Brain pericyte (primary cell): Measurements from ENCODE around the gene DHFR2.
"Not testable (repeated sequence)": the region's sequence is repeated elsewhere in the genome, so short reads cannot be mapped to it uniquely, and the experiment has no call there.

Source experiments
- DNase-seq: peaks from one replicate; pipeline ENCODE4 v3.0.0-alpha.2; 2012; ENCODE audit warnings: low read depth, low spot score

Gene DHFR2

DNA sequence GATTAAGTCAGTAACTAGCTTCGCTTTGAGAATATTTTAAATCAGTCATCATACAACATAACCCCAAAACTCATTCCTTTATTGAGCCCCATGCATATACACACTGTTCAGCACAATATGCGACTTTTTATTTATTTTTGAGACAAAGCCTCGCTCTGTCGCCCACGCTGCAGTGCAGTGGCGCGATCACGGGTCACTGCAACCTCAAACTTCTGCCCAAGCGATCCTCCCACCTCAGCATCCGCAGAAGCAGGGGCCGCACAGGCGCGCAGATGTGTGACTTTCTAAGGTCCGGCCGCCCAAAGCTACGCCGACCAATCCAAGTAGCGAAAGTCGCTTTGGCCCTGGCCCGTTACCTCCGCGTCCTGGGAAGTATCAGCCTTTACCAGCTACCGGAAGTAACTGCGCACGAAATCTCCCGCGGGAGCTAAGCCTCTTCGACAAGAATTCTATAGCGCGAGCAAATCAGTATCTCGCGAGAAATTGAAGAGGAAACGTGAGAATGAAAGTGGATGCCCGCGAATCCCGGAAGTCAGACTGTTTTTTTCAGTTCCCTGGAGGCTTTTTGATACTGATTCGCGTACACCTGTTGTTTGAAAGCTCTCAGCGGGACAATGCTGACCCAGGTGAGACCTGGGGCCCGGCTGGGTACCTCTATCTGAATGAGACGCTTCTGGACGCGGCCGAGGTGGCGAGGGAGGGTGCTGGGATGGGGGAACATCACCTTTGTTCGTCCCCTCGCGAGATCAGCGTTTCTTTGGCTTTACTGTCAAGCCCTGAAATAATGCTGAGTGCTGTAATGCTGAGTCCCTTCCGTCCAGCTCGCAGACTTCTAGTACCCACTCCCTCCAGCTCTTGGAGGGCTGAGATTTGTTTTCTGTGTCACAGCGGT is at the start of gene DHFR2, which contains the start of gene NSUN3:
TSS of gene DHFR2 (minus strand) at position 404 of the 892 bp plus-strand sequence. CDS start 1,405 bp downstream, outside the sequence.
TSS of gene NSUN3 (plus strand) at position 549 of the 892 bp plus-strand sequence. CDS start at position 615, 66 bp downstream.
- DNase-seq: peak; percentile 83

DNA sequence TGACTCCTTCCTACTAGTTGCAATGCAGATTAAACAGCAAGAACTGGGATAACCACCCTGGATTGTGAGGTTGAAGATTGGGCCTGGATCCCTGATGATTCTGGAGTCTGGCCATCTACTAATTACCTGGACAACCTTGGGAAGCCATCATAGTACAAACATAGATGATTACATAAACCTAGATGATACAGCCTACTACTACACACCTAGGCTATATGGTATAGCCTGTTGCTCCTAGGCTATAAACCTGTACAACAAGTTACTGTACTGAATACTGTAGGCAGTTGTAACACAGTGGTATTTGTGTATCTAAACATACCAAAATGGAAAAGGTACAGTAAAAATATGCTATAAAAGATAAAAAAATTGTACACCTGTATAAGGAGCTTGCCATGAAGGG is 48.1 kb upstream of the DHFR2 start:
- DNase-seq: no peak

DNA sequence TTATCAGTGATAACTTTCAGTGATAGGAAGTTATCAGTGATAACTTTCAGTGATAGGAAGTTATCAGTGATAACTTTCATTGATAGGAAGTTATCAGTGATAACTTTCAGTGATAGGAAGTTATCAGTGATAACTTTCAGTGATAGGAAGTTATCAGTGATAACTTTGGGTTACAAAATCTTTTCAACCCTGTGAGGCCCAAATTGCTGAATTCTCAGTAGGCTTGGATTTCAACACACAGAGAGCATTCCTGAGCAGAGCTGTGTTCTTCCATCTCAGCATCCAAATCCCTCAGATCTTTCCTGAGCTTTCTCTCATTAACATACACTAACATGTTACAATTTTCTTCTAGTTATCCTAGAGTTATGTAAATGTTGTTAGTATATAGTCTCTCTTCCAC is 47.5 kb upstream of the DHFR2 start:
- DNase-seq: not testable (repeated sequence)

GRCh38 chr3:94106268-94106667 is 43.6 kb upstream of the DHFR2 start:
- no peak for DNase-seq

DNA sequence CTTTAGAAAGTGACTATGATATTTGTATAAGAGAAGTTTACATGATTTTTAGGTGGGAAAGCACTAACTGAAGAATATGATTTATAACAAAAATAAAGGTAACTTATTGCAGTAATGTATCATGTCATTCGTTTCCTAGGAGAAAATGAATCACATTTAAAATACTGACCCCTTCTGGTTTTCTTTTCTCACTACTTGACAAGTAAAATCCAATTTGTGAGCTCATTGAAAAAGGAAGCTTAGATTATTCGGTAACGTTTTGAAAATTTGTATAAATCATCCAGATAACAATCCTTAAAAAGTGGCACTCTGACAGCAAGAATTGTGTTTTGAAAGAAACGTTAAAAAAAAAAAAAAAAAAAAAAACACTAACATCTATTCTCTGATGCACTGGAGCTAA is 39.1 kb upstream of the DHFR2 start:
- no peak for DNase-seq

DNA sequence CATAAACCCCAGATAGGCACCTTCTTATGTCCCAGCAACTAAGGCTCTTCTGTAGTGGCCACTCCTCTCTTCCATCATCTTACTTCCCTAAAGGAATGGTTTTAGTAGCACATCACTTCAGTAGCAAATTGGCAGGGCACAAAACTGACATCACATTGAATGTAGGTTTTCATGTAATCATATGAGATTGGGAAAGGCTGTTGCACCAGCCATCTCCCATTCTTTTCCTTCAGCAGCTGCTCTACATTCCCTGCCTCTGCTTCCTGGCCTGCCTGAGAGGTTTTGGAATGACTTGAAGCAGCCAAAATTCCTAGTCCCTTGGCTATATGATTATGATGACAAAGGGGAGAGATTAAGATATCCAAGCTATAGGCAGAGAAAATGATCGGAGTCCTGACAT is 36.6 kb upstream of the DHFR2 start:
- DNase-seq: no peak

DNA sequence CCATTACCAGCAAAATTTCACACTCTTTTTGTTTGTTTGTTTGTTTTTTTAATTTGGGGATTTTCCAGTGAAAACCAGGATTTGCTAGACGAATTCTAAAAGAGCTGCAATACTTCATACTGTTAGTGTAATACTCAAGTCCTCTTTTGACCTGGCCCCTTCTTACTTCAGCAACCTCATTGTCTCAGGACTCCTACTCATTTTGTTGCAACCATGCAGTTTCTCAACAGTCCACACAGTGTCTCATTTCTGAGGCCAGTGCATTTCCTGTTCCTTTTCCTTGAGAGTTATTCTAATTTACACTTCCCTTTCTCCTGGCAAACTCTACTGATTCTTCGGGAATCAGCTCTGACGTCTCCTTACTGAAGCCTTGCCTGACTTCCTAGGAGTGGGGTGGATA is 35.7 kb upstream of the DHFR2 start:
- DNase-seq: no peak

DNA sequence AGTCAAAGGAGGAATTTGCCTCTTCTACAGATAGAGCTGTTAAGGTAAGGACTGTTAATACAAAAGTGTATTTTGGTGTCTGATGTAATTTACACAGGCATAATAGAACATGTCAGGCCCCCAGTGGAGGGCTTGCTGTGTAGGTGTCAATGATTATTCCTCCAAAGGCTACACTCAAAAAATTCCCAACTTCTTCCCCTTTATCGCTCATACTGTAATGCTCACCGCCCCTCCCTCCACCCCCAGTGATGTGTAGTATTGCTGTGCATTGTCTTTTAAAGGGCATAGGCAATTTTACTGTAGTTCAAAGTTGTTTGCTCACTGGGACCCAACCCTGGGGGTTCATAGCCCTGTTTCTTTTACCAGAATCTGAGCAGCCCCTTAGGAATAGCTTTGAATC is 32.4 kb upstream of the DHFR2 start:
- no peak for DNase-seq

- no peak for DNase-seq
Measured at GRCh38 chr3:94093151-94093550, 30.4 kb upstream of the DHFR2 start.

GRCh38 chr3:94092086-94092485 is 29.4 kb upstream of the DHFR2 start:
- no peak for DNase-seq

DNA sequence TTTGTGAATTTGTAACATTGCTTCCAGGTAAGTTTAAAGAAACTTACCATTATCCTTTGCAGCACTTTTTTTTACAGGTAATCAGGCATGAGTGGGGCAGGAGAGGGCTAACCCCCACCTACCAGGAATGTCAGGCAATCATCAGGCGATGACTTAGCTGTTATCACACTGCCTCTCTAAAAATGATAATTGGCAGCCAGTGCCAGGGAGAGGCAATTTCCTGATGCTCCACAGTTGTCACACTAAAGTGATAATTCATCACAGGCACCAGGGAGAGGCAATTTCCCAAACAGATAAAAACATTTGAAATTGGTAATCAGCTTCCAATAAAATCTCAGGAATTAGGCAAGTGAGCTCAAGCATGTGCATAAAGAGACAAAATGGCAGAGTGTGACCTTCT is 26.4 kb upstream of the DHFR2 start:
- no peak for DNase-seq

- DNase-seq: no peak
Measured at GRCh38 chr3:94083261-94083660, 20.5 kb upstream of the DHFR2 start.

DNA sequence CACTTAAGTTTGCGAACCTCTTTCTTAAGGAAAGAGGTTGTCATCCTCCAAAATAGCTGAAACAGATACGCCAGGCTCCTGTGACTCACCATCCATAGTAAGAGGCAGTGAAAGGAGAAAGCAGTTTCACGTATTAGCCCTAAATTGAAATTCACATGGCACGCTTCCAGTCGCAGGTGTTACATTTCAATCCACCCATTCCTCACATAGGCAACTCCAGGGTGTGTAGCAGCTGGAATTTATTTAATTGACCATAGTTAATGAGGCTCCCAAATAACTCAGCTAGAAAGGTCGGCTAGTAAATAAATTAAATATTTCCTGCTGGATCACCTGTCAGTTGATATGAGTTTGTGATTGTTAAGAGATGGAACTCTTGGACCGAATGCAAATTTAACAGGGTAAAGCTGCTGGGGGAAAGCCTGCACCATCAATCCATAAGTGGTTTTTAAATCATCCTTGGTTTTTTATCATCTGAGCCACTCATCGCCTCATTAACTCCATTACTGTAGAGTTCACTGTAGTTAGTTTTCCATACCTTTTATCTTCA is 19.7 kb upstream of the DHFR2 start:
- no peak for DNase-seq

- no peak for DNase-seq
Measured at GRCh38 chr3:94081884-94082283, 19.2 kb upstream of the DHFR2 start.

DNA sequence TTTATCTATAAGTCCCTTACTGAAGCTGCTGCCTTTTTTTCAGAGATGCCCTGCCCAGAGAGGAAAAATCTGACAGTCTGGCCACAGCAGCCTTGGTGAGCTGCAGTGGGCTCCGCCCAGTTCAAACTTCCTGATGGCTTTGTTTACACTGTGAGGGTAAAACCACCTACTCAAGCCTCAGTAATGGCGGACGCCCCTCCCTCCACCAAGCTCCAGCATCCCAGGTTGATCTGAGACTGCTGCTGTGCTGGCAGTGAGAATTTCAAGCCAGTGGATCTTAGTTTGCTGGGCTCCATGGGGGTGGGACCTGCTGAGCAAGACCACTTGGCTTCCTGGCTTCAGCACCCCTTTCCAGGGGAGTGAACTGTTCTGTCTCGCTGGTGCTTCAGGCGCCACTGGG is 17.8 kb upstream of the DHFR2 start:
- not testable (repeated sequence) for DNase-seq

GRCh38 chr3:94076055-94076454 is 13.3 kb upstream of the DHFR2 start:
- no peak for DNase-seq

GRCh38 chr3:94071713-94072284 is 9.1 kb upstream of the DHFR2 start:
- DNase-seq: no peak

DNA sequence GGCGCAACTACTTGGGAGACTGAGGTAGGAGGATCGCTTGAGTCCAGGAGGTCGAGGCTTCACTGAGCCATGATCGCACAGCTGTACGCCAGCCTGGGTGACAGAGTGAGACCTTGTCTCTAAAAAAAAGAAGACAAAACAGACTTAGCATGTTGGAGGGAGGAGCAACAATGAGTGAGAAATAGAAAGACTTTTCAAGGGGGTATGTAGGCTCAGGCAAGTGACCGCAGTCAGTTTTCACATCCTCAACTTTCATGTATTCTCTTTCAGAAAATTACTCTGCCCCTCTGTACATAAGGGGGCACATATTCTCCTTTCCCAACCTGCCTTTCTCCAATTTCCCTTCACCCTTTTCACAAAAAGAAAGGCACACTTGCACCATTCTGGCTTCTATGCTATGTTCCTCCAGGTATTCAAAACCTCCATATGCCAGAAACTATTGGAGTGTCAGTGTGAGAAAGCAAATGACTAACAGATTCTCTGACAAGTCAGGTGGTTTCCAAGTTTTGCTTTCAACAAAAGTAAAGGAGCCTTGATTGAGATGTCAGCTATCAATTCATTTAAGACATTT is 7.7 kb upstream of the DHFR2 start:
- no peak for DNase-seq

DNA sequence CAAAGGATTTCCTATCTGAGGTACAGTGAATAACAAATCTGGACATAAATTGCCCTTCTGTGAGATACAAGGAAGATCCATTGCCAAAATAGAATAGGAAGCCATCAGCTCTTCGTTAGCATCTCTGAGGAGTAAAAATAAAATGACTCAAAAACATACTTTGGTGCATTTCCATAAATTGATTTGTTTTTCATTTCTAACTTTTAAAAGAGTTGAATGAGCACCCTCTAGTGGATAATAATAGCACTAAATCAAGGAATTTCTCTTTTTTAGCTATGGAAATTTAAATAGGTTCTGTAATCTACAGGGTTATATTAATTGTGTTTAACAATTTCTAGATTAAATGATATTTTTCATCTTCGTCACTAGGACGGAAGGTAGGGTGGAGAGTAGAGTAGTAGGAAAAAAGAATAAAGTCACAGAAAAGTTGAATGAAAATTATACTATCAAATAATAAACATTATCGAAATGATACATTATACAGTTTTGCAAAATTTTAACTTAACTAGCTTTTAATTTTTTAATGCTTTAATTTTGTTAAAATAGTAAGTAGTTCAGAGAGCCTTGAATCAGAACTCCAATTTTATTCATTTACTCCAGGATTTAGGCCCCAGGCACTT is 6.6 kb upstream of the DHFR2 start:
- no peak for DNase-seq

- no peak for DNase-seq
Measured at GRCh38 chr3:94066506-94067500, 4.1 kb upstream of the DHFR2 start.
